Measurements from ENCODE around the gene SIGLEC9.

SIGLEC9 gene

DNA sequence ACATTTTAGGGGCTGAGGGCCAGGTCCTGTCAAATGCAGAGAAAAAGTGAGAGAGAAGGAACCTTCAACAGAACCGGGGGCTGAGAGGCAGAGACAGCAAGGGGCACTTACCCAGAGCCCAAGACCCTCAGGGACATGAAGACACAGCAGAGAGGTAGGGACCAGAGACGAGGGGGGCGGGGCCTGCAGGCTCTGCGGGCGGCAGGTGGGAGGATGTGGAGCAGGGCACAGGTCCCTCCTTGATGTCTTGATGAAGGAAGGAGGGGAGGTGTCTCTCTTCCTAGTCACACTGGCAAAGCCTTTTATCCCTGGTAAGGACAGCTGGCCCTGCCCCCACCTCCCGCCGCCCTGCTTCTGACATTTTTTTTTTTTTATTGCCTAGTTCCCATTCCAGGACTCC is 42.1 kb upstream of the SIGLEC9 start, which contains the start of gene KLK14:
TSS of gene KLK14 (minus strand) at position 277 of the 400 bp plus-strand sequence. CDS start at position 4, 273 bp downstream.
- no peak for DNase-seq (ENCODE audit: extremely low read depth, low read depth)
- TF ChIP-seq, protein P1, sequence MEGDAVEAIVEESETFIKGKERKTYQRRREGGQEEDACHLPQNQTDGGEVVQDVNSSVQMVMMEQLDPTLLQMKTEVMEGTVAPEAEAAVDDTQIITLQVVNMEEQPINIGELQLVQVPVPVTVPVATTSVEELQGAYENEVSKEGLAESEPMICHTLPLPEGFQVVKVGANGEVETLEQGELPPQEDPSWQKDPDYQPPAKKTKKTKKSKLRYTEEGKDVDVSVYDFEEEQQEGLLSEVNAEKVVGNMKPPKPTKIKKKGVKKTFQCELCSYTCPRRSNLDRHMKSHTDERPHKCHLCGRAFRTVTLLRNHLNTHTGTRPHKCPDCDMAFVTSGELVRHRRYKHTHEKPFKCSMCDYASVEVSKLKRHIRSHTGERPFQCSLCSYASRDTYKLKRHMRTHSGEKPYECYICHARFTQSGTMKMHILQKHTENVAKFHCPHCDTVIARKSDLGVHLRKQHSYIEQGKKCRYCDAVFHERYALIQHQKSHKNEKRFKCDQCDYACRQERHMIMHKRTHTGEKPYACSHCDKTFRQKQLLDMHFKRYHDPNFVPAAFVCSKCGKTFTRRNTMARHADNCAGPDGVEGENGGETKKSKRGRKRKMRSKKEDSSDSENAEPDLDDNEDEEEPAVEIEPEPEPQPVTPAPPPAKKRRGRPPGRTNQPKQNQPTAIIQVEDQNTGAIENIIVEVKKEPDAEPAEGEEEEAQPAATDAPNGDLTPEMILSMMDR (IDR thresholded peaks at IDR 0.05; ENCODE audit: low read depth, low read length): no peak

DNA sequence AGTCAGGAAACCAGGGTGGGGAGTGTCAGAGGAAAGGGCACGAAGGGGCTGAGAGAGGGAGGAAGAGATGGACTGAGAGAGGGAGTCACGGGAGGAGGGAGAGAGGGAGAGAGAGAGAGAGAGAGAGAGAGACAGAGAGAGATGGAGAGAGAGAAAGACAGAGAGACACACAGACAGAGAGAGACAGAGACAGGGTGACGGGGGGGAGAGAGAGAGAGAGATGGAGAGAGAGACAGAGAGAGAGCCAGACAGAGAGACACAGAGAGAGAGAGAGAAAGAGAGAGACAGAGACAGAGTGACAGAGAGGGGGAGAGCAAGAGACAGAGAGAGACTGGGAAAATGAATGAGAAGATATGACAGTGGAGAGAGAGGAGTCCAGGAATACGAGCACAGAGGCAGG is 41.5 kb upstream of the SIGLEC9 start:
- no peak for DNase-seq (ENCODE audit: extremely low read depth, low read depth)
- TF ChIP-seq, protein P1 (IDR thresholded peaks at IDR 0.05; ENCODE audit: low read depth, low read length): no peak

DNA sequence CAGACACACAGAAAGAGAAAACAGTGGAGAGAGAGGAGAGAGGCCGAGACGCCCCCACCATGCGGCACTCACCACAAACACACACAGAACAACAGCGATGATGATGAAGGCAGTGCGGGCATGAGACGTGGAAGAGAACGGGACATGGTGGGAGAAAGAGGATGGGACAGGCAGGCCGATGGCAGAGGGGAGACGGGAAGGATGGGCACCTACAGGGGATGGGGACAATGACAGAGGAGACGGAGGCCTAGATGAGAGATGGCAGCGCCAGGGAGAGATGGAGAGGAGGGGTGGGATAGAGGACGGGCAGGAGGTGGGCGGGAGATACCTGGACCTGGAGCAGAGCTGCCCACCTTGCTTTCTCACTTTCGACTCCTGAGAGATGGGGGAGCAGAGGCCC is 40.9 kb upstream of the SIGLEC9 start:
- no peak for DNase-seq (ENCODE audit: extremely low read depth, low read depth)
- TF ChIP-seq, protein P1 (IDR thresholded peaks at IDR 0.05; ENCODE audit: low read depth, low read length): no peak

DNA sequence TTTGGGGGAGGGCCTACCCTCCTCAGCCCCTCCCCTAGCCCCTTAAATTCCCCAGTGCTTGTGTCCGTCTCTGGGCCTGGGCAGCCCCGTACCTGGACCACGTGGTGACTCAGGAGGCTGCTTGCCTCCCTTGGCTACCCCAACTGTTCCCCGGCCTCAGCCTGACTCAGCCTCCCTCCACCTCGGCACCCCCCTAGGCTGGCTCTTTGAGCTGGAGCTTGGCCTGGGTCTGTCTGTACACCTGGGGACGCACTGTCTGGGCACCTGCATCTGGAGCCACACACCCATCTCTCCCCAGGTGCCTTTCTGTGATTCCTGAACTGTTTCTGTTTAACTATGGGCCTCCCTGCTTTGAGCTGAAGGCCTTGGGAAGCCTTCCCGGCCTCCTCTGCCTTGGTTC is 40.2 kb upstream of the SIGLEC9 start:
- TF ChIP-seq, protein P1 (IDR thresholded peaks at IDR 0.05; ENCODE audit: low read depth, low read length): no peak
- DNase-seq (ENCODE audit: extremely low read depth, low read depth): no peak

DNA sequence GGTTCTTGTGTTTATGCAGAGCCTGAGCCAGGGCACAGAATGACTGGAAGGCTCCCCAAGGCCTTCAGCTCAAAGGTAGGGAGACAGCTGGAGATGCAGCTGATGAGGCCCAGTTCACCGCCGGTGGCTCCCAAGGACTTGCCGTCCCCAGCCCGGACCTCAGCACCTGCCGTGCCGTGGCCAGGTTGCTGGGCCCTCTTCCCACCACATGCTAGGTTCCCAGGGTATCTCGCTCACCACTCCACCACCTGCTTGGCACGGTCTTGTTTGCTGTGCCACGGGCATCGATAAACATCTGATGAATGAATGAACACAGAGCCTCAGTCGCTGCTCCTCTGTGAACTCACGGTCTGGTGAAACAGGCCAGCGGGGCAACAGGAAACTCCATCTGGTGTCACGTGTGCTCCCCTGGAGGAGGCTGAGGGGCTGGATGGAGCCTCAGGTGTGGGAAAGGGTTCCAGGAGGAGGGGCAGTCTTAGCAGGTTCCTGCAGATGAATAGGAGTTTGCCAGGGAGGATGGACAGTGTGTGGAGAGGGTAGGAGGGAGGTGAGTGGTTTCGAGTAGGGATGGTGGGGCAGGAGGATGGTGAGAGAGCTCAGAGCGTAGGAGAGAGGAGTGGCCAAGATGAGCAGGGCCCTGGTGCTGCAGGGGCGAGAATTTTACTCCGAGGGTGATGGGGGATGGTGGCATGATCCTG is 38.4 kb upstream of the SIGLEC9 start:
- DNase-seq (ENCODE audit: extremely low read depth, low read depth): no peak

DNA sequence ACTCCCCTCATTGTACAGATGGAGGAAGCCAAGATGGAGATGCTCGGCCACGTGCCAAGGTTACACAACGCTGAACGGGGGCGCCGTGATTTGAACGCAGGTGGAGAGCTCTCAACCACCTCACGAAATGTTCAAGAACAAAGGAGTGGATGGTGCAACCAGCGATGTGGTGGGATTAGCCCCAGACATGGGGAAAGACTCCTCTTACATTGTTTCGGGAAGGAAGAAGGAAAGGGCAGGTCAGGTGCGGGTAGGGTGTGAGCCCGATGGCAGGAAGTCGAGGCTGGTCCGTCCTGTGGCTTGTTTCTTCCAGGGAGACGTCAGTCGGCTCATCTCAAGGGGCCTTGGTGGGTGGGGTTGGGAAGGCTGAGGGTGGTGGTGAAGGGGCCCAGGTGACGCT is 34.9 kb upstream of the SIGLEC9 start:
- TF ChIP-seq, protein P1 (IDR thresholded peaks at IDR 0.05; ENCODE audit: low read depth, low read length): no peak
- DNase-seq (ENCODE audit: extremely low read depth, low read depth): no peak

More for the DNA sequence above, 38.4 kb upstream of the SIGLEC9 start:
- TF ChIP-seq, protein P1 (IDR thresholded peaks at IDR 0.05; ENCODE audit: low read depth, low read length): no peak

DNA sequence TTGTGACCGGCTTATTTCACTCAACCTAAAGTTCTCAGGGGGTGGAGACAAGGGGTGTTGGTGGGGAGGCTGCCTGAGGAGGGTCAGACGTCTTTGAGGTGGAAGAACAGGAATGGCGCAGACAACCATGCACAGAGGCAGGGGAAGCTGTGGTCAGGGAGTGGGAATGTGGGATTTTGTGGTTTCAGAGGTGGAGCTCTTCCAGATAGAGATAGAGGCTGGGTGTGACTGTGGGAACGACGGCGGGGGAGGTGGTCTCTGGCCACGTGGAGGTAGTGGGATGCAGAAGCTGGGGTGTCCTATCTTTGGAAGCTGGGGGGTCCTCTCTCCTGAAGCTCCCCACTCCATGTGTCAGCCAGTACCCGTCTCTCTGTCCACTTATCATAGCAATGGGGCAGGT is 34.2 kb upstream of the SIGLEC9 start:
- TF ChIP-seq, protein P1 (IDR thresholded peaks at IDR 0.05; ENCODE audit: low read depth, low read length): no peak
- no peak for DNase-seq (ENCODE audit: extremely low read depth, low read depth)

Measured in AG09319 (cell line).